ENCODE measurements around the gene SLC35B3. TPM values are rescaled to one million over a fixed set of nuclear protein-coding genes. Genes with fewer than 3 reads are reported as not detected.
"Not testable (repeated sequence)": the region's sequence is repeated elsewhere in the genome, so short reads cannot be mapped to it uniquely, and the experiment has no call there.

SLC35B3 gene
- total RNA-seq, 1 donor from 2014 or later = 27.1 TPM

GRCh38 chr6:8468552-8469356 lies 33.4 kb upstream of the SLC35B3 start:
- Mint-ChIP-seq H3K27me3 (ENCODE audit: low read depth) (no peaks in the 10 kb centered on the region), H3K4me1 (peaks cover 12% of the 10 kb centered on the region), H3K4me3 (no peak overlapping the region), H3K9me3 (peaks cover 16% of the 10 kb centered on the region), H3K36me3 (peaks cover 12% of the 10 kb centered on the region), H3K27ac (no peak overlapping the region)
- TF ChIP-seq, protein P1, sequence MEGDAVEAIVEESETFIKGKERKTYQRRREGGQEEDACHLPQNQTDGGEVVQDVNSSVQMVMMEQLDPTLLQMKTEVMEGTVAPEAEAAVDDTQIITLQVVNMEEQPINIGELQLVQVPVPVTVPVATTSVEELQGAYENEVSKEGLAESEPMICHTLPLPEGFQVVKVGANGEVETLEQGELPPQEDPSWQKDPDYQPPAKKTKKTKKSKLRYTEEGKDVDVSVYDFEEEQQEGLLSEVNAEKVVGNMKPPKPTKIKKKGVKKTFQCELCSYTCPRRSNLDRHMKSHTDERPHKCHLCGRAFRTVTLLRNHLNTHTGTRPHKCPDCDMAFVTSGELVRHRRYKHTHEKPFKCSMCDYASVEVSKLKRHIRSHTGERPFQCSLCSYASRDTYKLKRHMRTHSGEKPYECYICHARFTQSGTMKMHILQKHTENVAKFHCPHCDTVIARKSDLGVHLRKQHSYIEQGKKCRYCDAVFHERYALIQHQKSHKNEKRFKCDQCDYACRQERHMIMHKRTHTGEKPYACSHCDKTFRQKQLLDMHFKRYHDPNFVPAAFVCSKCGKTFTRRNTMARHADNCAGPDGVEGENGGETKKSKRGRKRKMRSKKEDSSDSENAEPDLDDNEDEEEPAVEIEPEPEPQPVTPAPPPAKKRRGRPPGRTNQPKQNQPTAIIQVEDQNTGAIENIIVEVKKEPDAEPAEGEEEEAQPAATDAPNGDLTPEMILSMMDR (IDR thresholded peaks at IDR 0.05; ENCODE audit: unreplicated experiment) = no peak
- no peak for DNase-seq (ENCODE audit: low spot score in 2 of 2, unreplicated experiment in 2 of 2)

- Mint-ChIP-seq H3K9me3 (peaks cover 45% of the 10 kb centered on the region), H3K36me3 (peaks cover 27% of the 10 kb centered on the region), H3K4me1 (peaks cover 3% of the 10 kb centered on the region), H3K4me3 (no peak overlapping the region), H3K27ac (no peak overlapping the region), H3K27me3 (ENCODE audit: low read depth) (no peaks in the 10 kb centered on the region)
- TF ChIP-seq, protein P1 (IDR thresholded peaks at IDR 0.05; ENCODE audit: unreplicated experiment) = no peak
- DNase-seq (ENCODE audit: low spot score in 2 of 2, unreplicated experiment in 2 of 2) = no peak
Observed at GRCh38 chr6:8462694-8463093, 27.3 kb upstream of the SLC35B3 start.

DNA sequence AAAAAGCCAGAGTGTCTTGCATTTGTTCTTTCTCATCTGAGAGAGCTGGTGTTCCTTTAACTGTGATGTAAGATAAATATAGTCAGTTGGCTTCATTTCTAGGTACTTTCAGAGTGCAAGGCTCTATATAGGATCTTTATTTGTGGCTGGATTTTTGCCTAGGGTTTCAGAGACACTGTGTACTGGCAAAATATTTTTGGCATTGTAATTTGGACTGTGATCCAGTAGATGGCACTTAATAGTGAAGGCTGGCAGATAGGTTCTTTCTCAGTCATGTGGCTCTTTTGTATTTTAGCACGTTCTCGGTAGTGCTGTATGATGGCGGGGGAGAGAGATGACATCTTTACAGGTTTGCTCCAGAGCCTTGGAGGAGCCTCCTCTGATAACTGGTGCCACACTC lies 26.8 kb upstream of the SLC35B3 start:
- TF ChIP-seq, protein P1 (IDR thresholded peaks at IDR 0.05; ENCODE audit: unreplicated experiment) = no peak

DNA sequence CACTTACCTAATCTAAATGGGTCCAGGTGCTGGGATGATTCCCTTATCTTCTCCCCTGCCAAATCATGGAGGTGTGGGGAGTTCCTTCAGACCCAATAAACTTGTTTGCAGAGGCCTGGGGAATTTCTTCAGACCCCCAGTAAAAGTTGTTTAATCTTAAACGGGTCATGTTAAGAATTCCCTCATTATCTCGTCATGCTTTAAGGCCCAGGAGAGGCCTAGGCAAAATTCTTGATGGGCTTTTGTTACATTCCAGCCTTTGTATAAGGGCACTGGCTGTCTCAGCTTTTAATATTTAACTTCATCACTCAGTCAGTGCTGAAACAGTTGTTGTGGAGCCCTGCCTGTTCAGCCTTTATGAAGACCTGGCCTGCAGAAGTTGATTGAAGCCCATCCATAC lies 11.0 kb upstream of the SLC35B3 start:
- Mint-ChIP-seq H3K27me3 (ENCODE audit: low read depth) (no peaks in the 10 kb centered on the region), H3K9me3 (peaks cover 9% of the 10 kb centered on the region), H3K4me3 (no peak overlapping the region), H3K4me1 (peaks cover 6% of the 10 kb centered on the region), H3K36me3 (peaks cover 12% of the 10 kb centered on the region), H3K27ac (no peak overlapping the region)
- DNase-seq (ENCODE audit: low spot score in 2 of 2, unreplicated experiment in 2 of 2) = no peak
- TF ChIP-seq, protein P1 (IDR thresholded peaks at IDR 0.05; ENCODE audit: unreplicated experiment) = no peak

More for the DNA sequence above, 26.8 kb upstream of the SLC35B3 start:
- Mint-ChIP-seq H3K27ac (no peak overlapping the region), H3K4me1 (no peaks in the 10 kb centered on the region), H3K36me3 (peaks cover 28% of the 10 kb centered on the region), H3K27me3 (ENCODE audit: low read depth) (no peaks in the 10 kb centered on the region), H3K4me3 (no peak overlapping the region), H3K9me3 (peaks cover 50% of the 10 kb centered on the region)
- no peak for DNase-seq (ENCODE audit: low spot score in 2 of 2, unreplicated experiment in 2 of 2)

DNA sequence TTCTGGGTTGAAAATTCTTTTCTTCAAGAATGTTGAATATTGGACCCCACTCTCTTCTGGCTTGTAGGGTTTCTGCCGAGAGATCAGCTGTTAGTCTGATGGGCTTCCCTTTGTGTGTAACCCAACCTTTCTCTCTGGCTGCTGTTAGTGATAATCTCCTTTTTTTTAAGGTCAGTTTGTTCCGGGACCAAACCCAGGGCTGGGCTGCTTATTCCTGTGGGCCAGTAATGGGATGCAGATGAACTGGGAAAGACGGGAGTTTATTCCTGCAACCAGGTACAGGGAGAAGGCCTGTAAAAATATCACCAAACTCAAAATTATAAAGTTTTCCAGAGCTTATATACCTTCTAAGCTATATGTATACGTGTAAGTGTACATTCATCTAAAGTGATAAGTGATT lies 10.6 kb upstream of the SLC35B3 start:
- H3K4me1 Mint-ChIP-seq; H3K27ac Mint-ChIP-seq; DNase-seq (ENCODE audit: low spot score in 2 of 2, unreplicated experiment in 2 of 2); H3K9me3 Mint-ChIP-seq; H3K27me3 Mint-ChIP-seq (ENCODE audit: low read depth); H3K4me3 Mint-ChIP-seq: not testable (repeated sequence)
- H3K36me3 Mint-ChIP-seq = peaks cover 12% of the 10 kb centered on the region

GRCh38 chr6:8442150-8442549 lies 6.8 kb upstream of the SLC35B3 start:
- TF ChIP-seq, protein P1 (IDR thresholded peaks at IDR 0.05; ENCODE audit: unreplicated experiment) = no peak
- Mint-ChIP-seq H3K36me3 (peaks cover 14% of the 10 kb centered on the region), H3K4me3 (no peak overlapping the region), H3K9me3 (peaks cover 9% of the 10 kb centered on the region), H3K27me3 (ENCODE audit: low read depth) (no peaks in the 10 kb centered on the region), H3K4me1 (peaks cover 9% of the 10 kb centered on the region), H3K27ac (no peak overlapping the region)
- DNase-seq (ENCODE audit: low spot score in 2 of 2, unreplicated experiment in 2 of 2) = no peak
